Activated CD8-positive, alpha-beta memory T cell treated with anti-CD3 and anti-CD28 coated beads, Interleukin-2, amount 50 U/mL, for 48 hours (primary cell): ENCODE measurements around the gene SORCS1.

ENCODE experiments used
- DNase-seq: peaks from one replicate; pipeline ENCODE4 v3.0.0-alpha.2; 2020

SORCS1 gene

DNA sequence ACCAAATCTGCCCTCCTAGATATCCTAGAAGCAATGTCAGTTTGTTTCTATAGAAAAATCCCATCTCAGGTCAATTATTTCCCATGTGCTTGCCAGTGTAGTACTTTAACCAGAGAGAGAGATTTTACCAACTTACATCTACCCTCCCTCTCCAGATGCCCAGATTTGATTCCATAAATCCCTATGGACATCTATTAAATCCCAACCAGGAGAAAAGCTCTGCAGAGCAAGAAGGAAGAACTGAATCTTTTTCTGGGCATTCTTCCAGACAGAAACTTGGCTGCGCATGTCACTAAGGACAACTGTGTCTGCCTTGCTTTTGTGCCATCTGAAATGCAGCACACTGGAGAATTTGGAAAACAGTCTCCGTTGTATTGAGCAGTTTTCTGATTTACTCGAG is 597.6 kb downstream of the SORCS1 start:
- no peak for DNase-seq

DNA sequence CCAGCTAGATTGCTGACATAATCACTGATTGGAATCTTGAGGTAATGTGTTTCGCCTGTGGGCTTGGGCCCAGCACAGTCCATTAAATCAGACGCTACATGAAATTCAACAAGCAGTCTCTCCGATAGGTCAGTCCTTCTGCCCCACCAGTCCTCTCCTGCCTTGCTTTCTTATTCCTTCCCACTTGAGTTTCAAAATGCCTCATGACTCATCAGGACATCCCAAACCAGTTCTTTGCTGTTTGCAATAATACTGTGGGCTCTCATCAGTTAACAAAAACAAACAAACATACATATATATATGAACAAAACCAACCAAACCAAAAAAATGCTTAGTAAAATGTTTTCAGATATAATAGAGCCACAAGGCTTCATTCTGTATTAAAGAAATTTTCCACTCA is 599.0 kb downstream of the SORCS1 start:
- DNase-seq = no peak

- no peak for DNase-seq
These were observed 601.1 kb downstream of the SORCS1 start for GRCh38 chr10:106563384-106563783.

DNA sequence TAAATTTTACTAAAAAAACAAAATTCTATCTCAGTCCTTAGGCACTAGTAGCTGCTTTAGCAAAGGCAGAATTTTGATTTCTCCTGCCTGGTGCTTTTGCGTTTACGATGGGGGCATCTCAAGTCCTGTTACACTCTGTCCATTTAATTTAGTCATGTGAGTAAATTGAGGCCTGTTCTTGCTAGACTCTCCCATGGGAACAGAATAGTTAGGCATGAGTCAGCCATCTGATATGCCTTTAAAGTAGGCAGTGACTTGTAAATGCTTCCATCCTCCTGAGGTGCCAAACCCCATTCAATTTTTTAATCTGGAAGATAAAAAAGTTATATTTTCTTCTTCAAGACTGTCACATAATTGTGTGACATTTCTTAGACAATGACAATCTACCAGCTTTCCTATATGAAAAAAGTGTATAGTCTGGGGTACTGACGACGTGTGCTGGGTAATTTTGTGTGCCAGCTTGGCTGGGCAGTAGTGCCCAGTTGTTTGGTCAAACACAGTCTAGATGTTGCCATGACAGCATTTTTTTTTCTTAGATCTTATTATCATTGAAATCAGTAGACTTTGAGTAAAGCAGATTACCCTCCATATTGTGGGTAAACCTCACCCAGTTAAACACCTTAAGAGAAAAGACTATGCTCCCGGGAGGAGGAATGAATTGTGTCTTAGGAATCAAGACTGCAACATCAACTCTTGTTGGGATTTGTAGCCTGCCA is 603.4 kb downstream of the SORCS1 start:
- DNase-seq = no peak

DNA sequence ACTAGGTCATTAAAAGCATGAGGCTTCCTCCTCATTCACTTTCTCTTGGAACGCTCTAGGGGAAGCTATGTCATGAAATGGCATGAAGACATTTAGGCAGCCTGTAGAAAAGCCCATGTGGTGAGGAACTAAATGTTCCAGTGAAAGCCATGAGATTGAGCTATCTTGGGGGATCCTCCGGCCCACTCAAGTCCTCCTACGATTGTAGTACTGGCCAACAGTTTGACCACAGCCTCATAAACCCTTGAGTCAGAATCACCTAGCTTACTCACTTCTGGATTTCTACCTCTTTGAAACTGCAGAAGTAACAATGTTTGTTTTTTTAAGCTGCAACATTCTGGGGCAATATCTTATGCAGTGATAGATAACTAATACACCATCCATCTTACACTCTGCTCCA is 605.1 kb downstream of the SORCS1 start:
- no peak for DNase-seq

DNA sequence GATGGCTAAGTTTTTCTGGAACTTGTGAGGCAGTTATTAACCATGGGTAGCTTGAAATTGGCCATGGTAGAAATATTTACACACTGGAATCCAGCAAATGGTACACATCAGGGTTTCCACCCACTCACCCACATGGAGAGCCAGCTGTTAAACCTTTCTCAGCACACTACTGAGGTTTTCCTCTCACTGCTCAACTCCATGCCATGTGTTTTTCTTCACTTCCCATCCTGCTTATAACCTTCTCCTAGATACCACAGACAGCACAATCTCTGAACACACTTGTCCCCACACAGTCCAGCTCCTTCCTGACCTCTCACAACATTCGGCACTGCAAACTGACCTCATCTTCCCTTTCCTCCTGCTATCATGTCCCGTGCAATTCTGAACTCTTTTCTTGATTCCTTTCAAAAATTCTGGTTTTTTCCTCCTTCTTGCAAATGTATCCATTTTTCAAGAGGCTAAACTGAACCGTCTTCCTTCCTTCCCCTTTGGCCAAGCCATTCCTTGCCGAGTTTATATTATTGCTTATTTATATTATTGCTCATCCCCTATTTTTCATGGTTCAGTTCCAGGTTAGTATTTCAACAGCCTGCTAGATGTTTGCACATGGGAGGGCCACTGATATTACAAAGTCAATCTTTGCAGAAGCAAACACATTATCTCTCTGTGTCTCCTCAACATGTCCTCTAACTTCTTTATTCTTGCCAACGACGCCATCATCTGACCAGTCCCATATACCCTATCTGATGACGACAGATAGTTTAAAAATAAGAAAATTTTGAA is 606.4 kb downstream of the SORCS1 start:
- DNase-seq = no peak

DNA sequence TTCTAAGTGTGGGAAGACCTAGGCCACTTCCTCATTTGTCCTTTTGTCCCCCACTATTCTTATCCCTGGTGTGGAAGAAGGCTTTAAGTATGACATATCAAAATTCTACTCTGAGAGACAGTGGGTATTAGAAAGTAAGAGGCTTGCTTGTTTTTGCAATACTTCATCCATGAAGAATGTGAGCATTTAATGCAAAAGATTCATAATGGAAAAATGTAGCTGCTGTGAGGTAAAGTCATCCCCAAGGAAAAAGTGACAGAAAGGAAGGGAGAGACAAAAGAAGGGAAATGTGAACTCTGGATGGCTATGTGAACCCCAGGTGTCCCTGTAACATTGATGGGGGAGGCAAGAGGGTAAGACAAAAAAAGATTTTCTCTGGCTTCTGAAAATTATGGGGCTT is 607.5 kb downstream of the SORCS1 start:
- DNase-seq = no peak

DNA sequence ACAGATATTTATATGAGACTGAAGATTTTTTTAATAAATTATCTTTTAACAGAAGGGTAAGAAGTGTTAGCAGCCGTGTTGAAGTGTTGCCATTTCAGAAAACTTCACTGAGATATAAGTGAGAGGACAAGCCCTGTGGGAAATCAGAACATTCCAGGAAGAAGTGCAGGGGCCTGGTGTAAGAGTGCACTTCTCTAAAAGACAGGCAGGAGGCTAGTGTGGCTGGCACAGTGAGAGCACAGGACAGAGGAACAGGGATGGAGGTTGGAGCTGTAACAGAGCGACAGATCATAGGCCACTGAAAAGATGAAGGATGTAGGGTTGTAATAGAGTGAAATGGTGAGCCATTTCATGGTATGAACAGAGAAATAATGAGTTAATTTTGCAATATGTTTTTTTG is 608.9 kb downstream of the SORCS1 start:
- DNase-seq = no peak

DNA sequence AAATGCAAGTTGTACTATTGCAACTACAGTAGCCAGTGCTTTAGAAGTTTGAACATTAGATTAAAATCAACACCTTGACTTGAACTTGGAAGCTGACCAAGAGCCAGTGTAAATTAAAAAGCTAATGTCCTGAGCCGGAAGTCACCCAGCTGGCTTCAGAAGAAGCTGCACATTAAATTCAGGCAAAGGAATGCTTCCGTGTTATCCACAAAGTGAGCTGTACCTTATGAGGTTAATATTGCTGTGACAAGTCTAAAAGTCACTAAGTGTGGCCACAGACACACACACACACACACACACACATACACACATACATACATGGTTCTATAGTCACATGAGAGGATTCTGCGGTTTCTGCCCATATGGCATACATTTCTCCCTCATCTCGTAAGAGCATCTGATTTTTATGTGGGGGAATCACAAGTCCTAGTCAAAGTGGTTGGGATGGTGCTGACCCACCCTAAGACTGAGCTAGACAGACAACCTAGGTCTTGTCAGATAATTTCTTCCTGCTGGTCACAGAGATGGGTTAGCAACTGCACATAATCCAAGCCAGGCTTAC is 612.9 kb downstream of the SORCS1 start:
- no peak for DNase-seq

DNA sequence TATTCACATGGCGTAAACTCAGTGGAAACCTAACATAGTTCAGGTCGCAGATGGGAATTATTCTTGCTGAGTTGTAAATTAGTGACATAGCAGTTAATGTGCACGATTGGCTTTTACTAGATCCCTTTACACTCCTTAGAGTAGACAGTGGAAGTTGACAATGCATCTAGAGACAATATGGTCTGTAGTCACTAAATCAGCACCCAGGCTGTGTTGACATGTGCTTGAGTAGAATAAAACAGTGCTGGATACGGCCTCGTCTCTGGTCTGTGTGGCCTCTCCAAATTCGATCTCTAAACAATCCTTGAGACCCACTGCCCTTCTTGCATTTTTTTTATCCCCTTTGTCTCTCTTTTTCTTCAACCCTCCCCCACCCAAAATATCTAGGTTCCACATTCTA is 615.7 kb downstream of the SORCS1 start:
- DNase-seq = no peak

DNA sequence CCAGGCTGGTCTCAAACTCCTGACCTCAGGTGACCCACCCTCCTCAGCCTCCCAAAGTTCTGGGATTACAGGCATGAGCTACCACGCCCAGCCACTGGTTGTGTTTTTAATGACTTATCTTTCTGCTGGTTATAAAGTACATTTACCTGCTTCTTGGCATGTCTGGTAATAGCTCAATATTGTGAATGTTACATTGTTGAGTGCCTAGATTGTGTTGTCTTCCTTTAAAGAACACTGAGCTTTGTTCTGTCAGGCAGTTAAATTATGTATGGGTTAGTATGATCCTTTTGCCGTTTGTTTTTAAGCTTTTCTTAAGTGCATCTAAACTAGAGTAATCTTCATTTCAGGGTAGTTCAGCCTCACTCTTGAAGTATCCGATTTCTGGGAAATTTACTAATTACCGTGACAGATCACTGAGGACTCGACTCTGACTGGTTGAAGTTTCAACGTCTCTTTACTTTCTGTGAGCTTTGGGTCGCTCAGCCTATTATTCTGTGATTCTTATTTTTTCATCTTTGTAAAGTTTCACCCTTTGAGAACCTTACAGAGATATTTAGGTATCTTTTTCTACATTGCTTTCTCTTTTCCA is 617.4 kb downstream of the SORCS1 start:
- DNase-seq = no peak

DNA sequence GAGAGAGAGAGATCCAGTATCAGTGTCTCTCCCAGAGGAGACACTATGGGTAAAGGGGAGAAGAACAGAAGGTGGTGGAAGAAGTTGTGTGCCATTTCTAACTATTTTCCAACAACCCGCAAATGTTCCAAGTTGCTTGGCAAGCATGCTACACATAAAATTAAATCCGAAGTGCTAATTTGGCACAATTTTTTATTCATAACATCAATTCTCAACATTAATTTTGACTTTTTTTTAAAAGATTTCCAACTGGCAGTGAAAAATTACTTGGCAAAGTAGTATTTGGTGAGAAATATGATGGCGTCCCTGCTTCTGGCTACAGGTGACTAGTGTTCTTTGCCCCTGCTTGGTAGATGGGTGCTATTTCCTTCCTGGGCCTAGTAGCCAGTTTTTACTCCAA is 622.0 kb downstream of the SORCS1 start:
- DNase-seq = no peak

- no peak for DNase-seq
These were observed 623.9 kb downstream of the SORCS1 start for GRCh38 chr10:106540645-106541044.

DNA sequence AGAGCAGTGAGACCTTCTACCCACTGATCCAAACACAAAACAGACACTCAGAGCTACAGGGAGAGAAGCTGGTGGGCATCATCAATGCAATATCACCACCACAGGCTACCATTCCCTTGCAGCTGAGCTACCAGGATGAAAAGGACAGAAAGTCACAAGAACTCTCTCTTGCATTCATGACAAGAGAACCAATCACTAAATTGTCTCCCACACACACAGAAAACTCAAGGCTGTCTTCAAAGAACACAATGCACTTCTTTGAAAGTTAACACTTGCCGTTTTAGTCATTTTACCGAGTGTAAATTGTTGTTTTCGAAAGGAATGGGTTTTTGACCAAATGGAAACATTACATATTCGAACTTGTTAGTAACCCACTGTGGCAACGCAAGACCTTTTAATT is 626.6 kb downstream of the SORCS1 start:
- DNase-seq = no peak

GRCh38 chr10:106535304-106535953 is 629.1 kb downstream of the SORCS1 start:
- DNase-seq = no peak

- no peak for DNase-seq
These were observed 630.1 kb downstream of the SORCS1 start for GRCh38 chr10:106534441-106534840.

DNA sequence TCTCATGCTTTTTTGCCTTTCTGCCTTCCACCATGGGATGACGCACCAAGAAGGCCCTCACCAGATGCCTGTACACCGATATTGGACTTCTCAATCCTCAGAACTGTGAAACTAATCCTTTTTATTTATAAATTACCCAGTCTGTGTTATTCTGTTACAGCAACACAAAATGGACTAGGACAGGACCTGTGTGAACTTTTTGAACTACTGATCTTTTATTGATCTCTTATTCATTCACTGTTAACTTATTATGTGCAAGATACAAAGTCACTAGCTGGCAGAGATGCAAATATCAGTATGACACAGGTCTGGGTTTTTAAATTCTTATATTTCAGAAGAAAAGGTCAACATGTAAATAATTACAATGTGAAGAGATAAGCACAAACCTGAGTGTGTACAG is 635.8 kb downstream of the SORCS1 start:
- DNase-seq = no peak

GRCh38 chr10:106525835-106526234 is 638.7 kb downstream of the SORCS1 start:
- DNase-seq = no peak
